Measurements from ENCODE around the gene OXSR1. TPM values are rescaled to one million over a fixed set of nuclear protein-coding genes. Genes with fewer than 3 reads are reported as not detected.

The OXSR1 gene
- total and polyA plus RNA-seq, 10 of the 15 experiments (the other 5 are each of a cell fraction or from before 2014, with no cell fraction given), result 12.4 to 54.6 (median 35.7) TPM

DNA sequence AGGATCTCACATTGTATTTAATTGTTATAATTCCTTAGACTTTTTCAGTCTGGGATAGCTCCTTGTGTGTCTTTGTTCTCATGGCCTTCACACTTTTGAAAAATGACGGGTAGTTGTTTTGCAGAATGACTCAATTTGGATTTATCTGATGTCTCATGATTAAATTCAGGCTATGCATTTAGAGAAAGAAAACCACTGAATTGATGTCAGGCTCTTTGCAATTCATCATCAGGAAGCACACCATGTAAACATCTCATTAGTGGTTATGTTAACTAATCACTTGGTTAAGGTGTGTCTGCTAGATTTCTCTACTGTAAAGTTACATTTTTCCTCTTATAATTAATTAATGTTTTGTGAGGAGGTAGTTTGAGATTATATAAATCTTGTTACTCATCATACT is 92.2 kb downstream of the OXSR1 start:
- 5% methylated on average over 1 of the region's 1 CpG for WGBS (ENCODE audit: insufficient coverage, insufficient replicate concordance, low lambda C conversion rate, missing lambda C conversion rate)
- no TSS peak for BruUV-seq (replicated peaks)
- ATAC-seq (no peak), FAIRE-seq (no peak), DNase-seq (ENCODE audit: low read depth, low spot score) (no peak)
- intact Hi-C loops (cut with micrococcal nuclease; ENCODE audit: unreplicated experiment) (no loop called here), in situ Hi-C loops (cut with MboI) (no loop called here)
- peak; percentile 86 for TF ChIP-seq MTA2 (IDR thresholded peaks at IDR 0.05; ENCODE audit: low read depth)
- TF ChIP-seq, protein P1, sequence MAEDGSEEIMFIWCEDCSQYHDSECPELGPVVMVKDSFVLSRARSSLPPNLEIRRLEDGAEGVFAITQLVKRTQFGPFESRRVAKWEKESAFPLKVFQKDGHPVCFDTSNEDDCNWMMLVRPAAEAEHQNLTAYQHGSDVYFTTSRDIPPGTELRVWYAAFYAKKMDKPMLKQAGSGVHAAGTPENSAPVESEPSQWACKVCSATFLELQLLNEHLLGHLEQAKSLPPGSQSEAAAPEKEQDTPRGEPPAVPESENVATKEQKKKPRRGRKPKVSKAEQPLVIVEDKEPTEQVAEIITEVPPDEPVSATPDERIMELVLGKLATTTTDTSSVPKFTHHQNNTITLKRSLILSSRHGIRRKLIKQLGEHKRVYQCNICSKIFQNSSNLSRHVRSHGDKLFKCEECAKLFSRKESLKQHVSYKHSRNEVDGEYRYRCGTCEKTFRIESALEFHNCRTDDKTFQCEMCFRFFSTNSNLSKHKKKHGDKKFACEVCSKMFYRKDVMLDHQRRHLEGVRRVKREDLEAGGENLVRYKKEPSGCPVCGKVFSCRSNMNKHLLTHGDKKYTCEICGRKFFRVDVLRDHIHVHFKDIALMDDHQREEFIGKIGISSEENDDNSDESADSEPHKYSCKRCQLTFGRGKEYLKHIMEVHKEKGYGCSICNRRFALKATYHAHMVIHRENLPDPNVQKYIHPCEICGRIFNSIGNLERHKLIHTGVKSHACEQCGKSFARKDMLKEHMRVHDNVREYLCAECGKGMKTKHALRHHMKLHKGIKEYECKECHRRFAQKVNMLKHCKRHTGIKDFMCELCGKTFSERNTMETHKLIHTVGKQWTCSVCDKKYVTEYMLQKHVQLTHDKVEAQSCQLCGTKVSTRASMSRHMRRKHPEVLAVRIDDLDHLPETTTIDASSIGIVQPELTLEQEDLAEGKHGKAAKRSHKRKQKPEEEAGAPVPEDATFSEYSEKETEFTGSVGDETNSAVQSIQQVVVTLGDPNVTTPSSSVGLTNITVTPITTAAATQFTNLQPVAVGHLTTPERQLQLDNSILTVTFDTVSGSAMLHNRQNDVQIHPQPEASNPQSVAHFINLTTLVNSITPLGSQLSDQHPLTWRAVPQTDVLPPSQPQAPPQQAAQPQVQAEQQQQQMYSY (CRISPR knock-in tag; IDR thresholded peaks at IDR 0.05), result no peak
- peaks cover 6 to 7% of the 10 kb centered on the region in 2 experiments; a peak in 3 of 4 replicates for H3K36me3 ChIP-seq (ENCODE audit: control insufficient read depth in 2 of 2, insufficient read depth in 2 of 2, low read length in 1 of 2)
- ChIA-PET RAD21 (ENCODE audit: unreplicated experiment) (interaction anchor here (0.7 kb wide), 1 partner anchor 238 kb away, joined by 3 read pairs; the partner anchor contains the start of gene EXOG), POLR2A (no interaction called here), SMC1A (ENCODE audit: uncharacterized antibody, unreplicated experiment) (interaction anchor here (0.6 to 1.1 kb wide), 3 partner anchors 10 to 1136 kb away, joined by 3 read pairs; no protein-coding TSS in a partner anchor), CTCF (no interaction called here)
- H3K27me3 ChIP-seq (replicated peaks in 1 of 2; ENCODE audit: control insufficient read depth in 2 of 2, insufficient read depth in 2 of 2, low read length in 1 of 2), result no peaks in the 10 kb centered on the region
- no peaks in the 10 kb centered on the region for H3K4me1 ChIP-seq (ENCODE audit: control insufficient read depth, insufficient read depth, low read length)
- no peaks in the 10 kb centered on the region for H3K9me3 ChIP-seq (replicated peaks; ENCODE audit: control insufficient read depth, insufficient read depth, low read length)
- no peak overlapping the region for H3K9ac ChIP-seq (ENCODE audit: control insufficient read depth, insufficient read depth, low read length)
- no peak overlapping the region for H3K4me3 ChIP-seq
- no peak overlapping the region for H3K27ac ChIP-seq (ENCODE audit: control insufficient read depth, insufficient read depth)
- no peaks in the 10 kb centered on the region for H3K79me2 ChIP-seq (ENCODE audit: control insufficient read depth, insufficient read depth, low read length)
- no peaks in the 10 kb centered on the region for H4K20me1 ChIP-seq (ENCODE audit: control insufficient read depth, insufficient read depth)
- H2AFZ ChIP-seq (ENCODE audit: control insufficient read depth, low read depth, low read length), result no peak overlapping the region
- H3K4me2 ChIP-seq (ENCODE audit: control insufficient read depth, insufficient read depth), result no peak overlapping the region

GRCh38 chr3:38260474-38260873 is 95.1 kb downstream of the OXSR1 start:
- no peak overlapping the region for H3K9ac ChIP-seq (ENCODE audit: control insufficient read depth, insufficient read depth, low read length)
- H3K36me3 ChIP-seq (ENCODE audit: control insufficient read depth in 2 of 2, insufficient read depth in 2 of 2, low read length in 1 of 2), result no peaks in the 10 kb centered on the region
- POLR2A ChIA-PET, result interaction anchor here (0.7 kb wide), 1 partner anchor 93 kb away, joined by 3 read pairs; no protein-coding TSS in a partner anchor
- no peaks in the 10 kb centered on the region for H3K4me1 ChIP-seq (ENCODE audit: control insufficient read depth, insufficient read depth, low read length)
- H2AFZ ChIP-seq (ENCODE audit: control insufficient read depth, low read depth, low read length), result no peak overlapping the region
- WGBS (ENCODE audit: insufficient coverage, insufficient replicate concordance, low lambda C conversion rate, missing lambda C conversion rate), result 65% methylated on average over 2 of the region's 2 CpGs
- intact Hi-C loops (cut with micrococcal nuclease; ENCODE audit: unreplicated experiment) (no loop called here), in situ Hi-C loops (cut with MboI) (no loop called here)
- FAIRE-seq (no peak), ATAC-seq (no peak), DNase-seq (ENCODE audit: low read depth, low spot score) (no peak)
- RAD21 ChIA-PET (ENCODE audit: unreplicated experiment), result no interaction called here
- H4K20me1 ChIP-seq (ENCODE audit: control insufficient read depth, insufficient read depth), result no peaks in the 10 kb centered on the region
- CTCF ChIA-PET, result no interaction called here
- no peaks in the 10 kb centered on the region for H3K9me3 ChIP-seq (replicated peaks; ENCODE audit: control insufficient read depth, insufficient read depth, low read length)
- H3K4me2 ChIP-seq (ENCODE audit: control insufficient read depth, insufficient read depth), result no peak overlapping the region
- no peak overlapping the region for H3K4me3 ChIP-seq
- H3K27me3 ChIP-seq (replicated peaks in 1 of 2; ENCODE audit: control insufficient read depth in 2 of 2, insufficient read depth in 2 of 2, low read length in 1 of 2), result no peaks in the 10 kb centered on the region
- SMC1A ChIA-PET (ENCODE audit: uncharacterized antibody, unreplicated experiment), result interaction anchor here (1.2 kb wide), 1 partner anchor 87 kb away, joined by 3 read pairs; no protein-coding TSS in a partner anchor
- no TSS peak for BruUV-seq (replicated peaks)
- no peaks in the 10 kb centered on the region for H3K79me2 ChIP-seq (ENCODE audit: control insufficient read depth, insufficient read depth, low read length)
- no peak overlapping the region for H3K27ac ChIP-seq (ENCODE audit: control insufficient read depth, insufficient read depth)
- TF ChIP-seq CREB1 (IDR thresholded peaks at IDR 0.05; ENCODE audit: low read depth) (no peak), ZBTB33 (IDR thresholded peaks at IDR 0.05) (no peak), RAD51 (IDR thresholded peaks at IDR 0.05) (no peak), ZNF217 (IDR thresholded peaks at IDR 0.05) (no peak), SIN3A (IDR thresholded peaks at IDR 0.05; ENCODE audit: low read depth, low read length) (no peak), SUPT20H (IDR thresholded peaks at IDR 0.05; ENCODE audit: borderline replicate concordance, control insufficient read depth, low read depth, low read length) (no peak), ZZZ3 (IDR thresholded peaks at IDR 0.05; ENCODE audit: control insufficient read depth, insufficient read length, low read depth) (no peak), CTCF (IDR thresholded peaks at IDR 0.05 in 2 of 3, conservative IDR thresholded peaks at IDR 0.05 in 1 of 3; ENCODE audit: control insufficient read depth in 2 of 3, extremely low read depth in 1 of 3, insufficient read depth in 1 of 3, low read depth in 3 of 3, low read length in 3 of 3) (no peak)

All from GM12878 (cell line).